ENCODE data around the gene GLRA1.
"Not testable (repeated sequence)": the region's sequence is repeated elsewhere in the genome, so short reads cannot be mapped to it uniquely, and the experiment has no call there.

The GLRA1 gene

DNA sequence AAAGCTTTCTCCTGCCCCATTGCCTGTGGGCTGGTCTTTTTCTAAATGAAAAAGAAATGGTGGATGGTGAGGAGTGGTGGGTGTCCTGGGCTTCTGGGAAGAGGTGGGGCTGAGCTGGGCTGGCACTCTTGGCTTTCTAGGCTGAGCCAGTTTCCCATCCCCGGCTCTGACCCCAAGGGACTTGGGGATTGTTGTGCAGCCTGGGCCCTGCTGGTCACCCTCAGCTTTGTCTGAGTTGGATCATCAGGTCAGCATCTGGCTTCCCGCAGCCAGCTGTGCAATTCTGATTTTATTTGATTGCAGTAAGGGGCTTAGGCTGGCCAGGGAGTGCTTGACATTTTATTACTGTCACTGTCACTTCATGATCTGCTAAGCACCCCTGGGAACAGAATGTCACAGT, 25.3 kb downstream of the GLRA1 start:
- no peaks in the 10 kb centered on the region for H3K36me3 ChIP-seq (ENCODE audit: insufficient read depth, low read length)

GRCh38 chr5:151897896-151898295, 26.8 kb downstream of the GLRA1 start:
- Histone ChIP-seq H3K36me3 (ENCODE audit: insufficient read depth, low read length) (no peaks in the 10 kb centered on the region), H3K27ac (ENCODE audit: low read depth, low read length) (no peak overlapping the region), H3K4me1 (ENCODE audit: insufficient read depth, low read length) (peaks cover 16% of the 10 kb centered on the region), H3K27me3 (ENCODE audit: control insufficient read depth in 1 of 2, insufficient read depth in 2 of 2, low read length in 2 of 2) (no peaks in the 10 kb centered on the region), H3K9ac (ENCODE audit: low read length) (no peak overlapping the region), H3K4me3 (ENCODE audit: low read depth in 1 of 2, low read length in 2 of 2) (no peak overlapping the region), H3K9me3 (ENCODE audit: low read length) (no peaks in the 10 kb centered on the region)

More for the DNA sequence above, 25.3 kb downstream of the GLRA1 start:
- Histone ChIP-seq H3K9ac (ENCODE audit: low read length) (no peak overlapping the region), H3K4me1 (ENCODE audit: insufficient read depth, low read length) (peaks cover 16% of the 10 kb centered on the region), H3K4me3 (ENCODE audit: low read depth in 1 of 2, low read length in 2 of 2) (no peak overlapping the region), H3K27me3 (ENCODE audit: control insufficient read depth in 1 of 2, insufficient read depth in 2 of 2, low read length in 2 of 2) (no peaks in the 10 kb centered on the region), H3K9me3 (ENCODE audit: low read length) (no peaks in the 10 kb centered on the region), H3K27ac (ENCODE audit: low read depth, low read length) (no peak overlapping the region)

DNA sequence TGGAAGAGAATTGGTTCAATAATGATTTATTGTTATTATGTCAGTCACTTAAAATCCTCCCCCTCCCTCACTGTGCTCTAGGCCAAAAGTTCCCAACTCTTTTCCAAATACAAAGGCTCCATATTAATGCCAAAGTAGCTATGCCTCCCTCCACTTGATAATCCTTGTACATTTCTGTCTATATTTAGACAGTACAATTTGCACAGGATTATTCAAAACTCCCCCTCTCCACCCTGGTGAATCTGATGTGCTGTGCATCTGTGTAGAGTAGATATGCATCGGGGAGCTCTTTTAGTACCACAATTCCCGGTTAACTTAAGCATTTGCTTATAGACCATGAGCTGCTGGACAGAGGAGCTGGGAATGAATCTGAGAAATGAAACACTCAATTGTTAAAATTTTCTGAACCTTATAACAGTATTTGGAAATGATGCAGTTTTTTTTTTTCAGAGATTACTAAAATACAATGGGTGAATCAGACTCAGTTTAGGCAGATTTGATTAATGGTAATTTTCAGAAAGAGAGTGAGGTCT, 27.6 kb downstream of the GLRA1 start:
- peaks cover 16% of the 10 kb centered on the region for H3K4me1 ChIP-seq (ENCODE audit: insufficient read depth, low read length)
- no peak overlapping the region for H3K27ac ChIP-seq (ENCODE audit: low read depth, low read length)
- H3K36me3 ChIP-seq (ENCODE audit: insufficient read depth, low read length): no peaks in the 10 kb centered on the region
- no peak overlapping the region for H3K4me3 ChIP-seq (ENCODE audit: low read depth in 1 of 2, low read length in 2 of 2)
- no peaks in the 10 kb centered on the region for H3K27me3 ChIP-seq (ENCODE audit: control insufficient read depth in 1 of 2, insufficient read depth in 2 of 2, low read length in 2 of 2)
- no peaks in the 10 kb centered on the region for H3K9me3 ChIP-seq (ENCODE audit: low read length)
- no peak overlapping the region for H3K9ac ChIP-seq (ENCODE audit: low read length)

GRCh38 chr5:151896031-151896691, 28.5 kb downstream of the GLRA1 start:
- Histone ChIP-seq H3K4me1 (ENCODE audit: insufficient read depth, low read length) (peaks cover 16% of the 10 kb centered on the region), H3K4me3 (ENCODE audit: low read depth in 1 of 2, low read length in 2 of 2) (no peak overlapping the region), H3K9ac (ENCODE audit: low read length) (no peak overlapping the region), H3K27ac (ENCODE audit: low read depth, low read length) (no peak overlapping the region), H3K9me3 (ENCODE audit: low read length) (no peaks in the 10 kb centered on the region), H3K27me3 (ENCODE audit: control insufficient read depth in 1 of 2, insufficient read depth in 2 of 2, low read length in 2 of 2) (no peaks in the 10 kb centered on the region), H3K36me3 (ENCODE audit: insufficient read depth, low read length) (no peaks in the 10 kb centered on the region)

GRCh38 chr5:151895660-151896030, 29.0 kb downstream of the GLRA1 start:
- Histone ChIP-seq H3K36me3 (ENCODE audit: insufficient read depth, low read length) (no peaks in the 10 kb centered on the region), H3K9ac (ENCODE audit: low read length) (no peak overlapping the region), H3K9me3 (ENCODE audit: low read length) (no peaks in the 10 kb centered on the region), H3K4me1 (ENCODE audit: insufficient read depth, low read length) (peaks cover 12% of the 10 kb centered on the region), H3K27ac (ENCODE audit: low read depth, low read length) (no peak overlapping the region), H3K4me3 (ENCODE audit: low read depth in 1 of 2, low read length in 2 of 2) (no peak overlapping the region), H3K27me3 (ENCODE audit: control insufficient read depth in 1 of 2, insufficient read depth in 2 of 2, low read length in 2 of 2) (no peaks in the 10 kb centered on the region)

- not testable (repeated sequence) for H3K27ac ChIP-seq (ENCODE audit: low read depth, low read length); H3K27me3 ChIP-seq (ENCODE audit: control insufficient read depth in 1 of 2, insufficient read depth in 2 of 2, low read length in 2 of 2); H3K4me1 ChIP-seq (ENCODE audit: insufficient read depth, low read length); H3K36me3 ChIP-seq (ENCODE audit: insufficient read depth, low read length); H3K9me3 ChIP-seq (ENCODE audit: low read length); H3K9ac ChIP-seq (ENCODE audit: low read length); H3K4me3 ChIP-seq (ENCODE audit: low read depth in 1 of 2, low read length in 2 of 2)
Measured at GRCh38 chr5:151893485-151893884, 31.2 kb downstream of the GLRA1 start.

DNA sequence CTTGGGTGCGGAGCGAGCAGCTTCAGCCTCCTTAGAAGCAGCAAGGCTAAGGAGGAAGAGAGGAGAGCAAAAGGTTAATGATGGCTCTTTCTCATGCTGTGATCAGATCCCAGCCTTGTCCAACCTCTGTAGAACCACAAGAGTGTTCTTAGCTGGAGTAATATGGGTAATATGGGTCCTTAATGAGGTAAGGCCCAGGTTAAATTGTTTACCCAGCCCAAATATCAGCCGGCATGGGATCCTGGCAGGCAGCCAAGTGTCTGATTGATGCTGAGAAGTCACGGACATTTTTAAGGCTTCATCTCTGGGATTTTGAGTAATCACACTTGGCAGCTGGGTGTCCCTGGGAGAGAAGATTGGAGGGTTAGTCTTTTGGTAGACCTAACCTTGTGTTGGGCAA, 32.3 kb downstream of the GLRA1 start:
- no peak overlapping the region for H3K27ac ChIP-seq (ENCODE audit: low read depth, low read length)
- H3K36me3 ChIP-seq (ENCODE audit: insufficient read depth, low read length): no peaks in the 10 kb centered on the region
- H3K4me3 ChIP-seq (ENCODE audit: low read depth in 1 of 2, low read length in 2 of 2): no peak overlapping the region
- no peaks in the 10 kb centered on the region for H3K27me3 ChIP-seq (ENCODE audit: control insufficient read depth in 1 of 2, insufficient read depth in 2 of 2, low read length in 2 of 2)
- peaks cover 9% of the 10 kb centered on the region for H3K4me1 ChIP-seq (ENCODE audit: insufficient read depth, low read length)
- no peaks in the 10 kb centered on the region for H3K9me3 ChIP-seq (ENCODE audit: low read length)
- H3K9ac ChIP-seq (ENCODE audit: low read length): no peak overlapping the region

- no peaks in the 10 kb centered on the region for H3K36me3 ChIP-seq (ENCODE audit: insufficient read depth, low read length)
- H3K4me3 ChIP-seq (ENCODE audit: low read depth in 1 of 2, low read length in 2 of 2): no peak overlapping the region
- H3K27ac ChIP-seq (ENCODE audit: low read depth, low read length): no peak overlapping the region
- H3K27me3 ChIP-seq (ENCODE audit: control insufficient read depth in 1 of 2, insufficient read depth in 2 of 2, low read length in 2 of 2): no peaks in the 10 kb centered on the region
- H3K4me1 ChIP-seq (ENCODE audit: insufficient read depth, low read length): no peaks in the 10 kb centered on the region
- no peaks in the 10 kb centered on the region for H3K9me3 ChIP-seq (ENCODE audit: low read length)
- H3K9ac ChIP-seq (ENCODE audit: low read length): no peak overlapping the region
Measured at GRCh38 chr5:151890299-151890698, 34.4 kb downstream of the GLRA1 start.

GRCh38 chr5:151889614-151890013, 35.0 kb downstream of the GLRA1 start:
- Histone ChIP-seq H3K36me3 (ENCODE audit: insufficient read depth, low read length) (no peaks in the 10 kb centered on the region), H3K27ac (ENCODE audit: low read depth, low read length) (no peak overlapping the region), H3K4me1 (ENCODE audit: insufficient read depth, low read length) (no peaks in the 10 kb centered on the region), H3K4me3 (ENCODE audit: low read depth in 1 of 2, low read length in 2 of 2) (no peak overlapping the region), H3K27me3 (ENCODE audit: control insufficient read depth in 1 of 2, insufficient read depth in 2 of 2, low read length in 2 of 2) (no peaks in the 10 kb centered on the region), H3K9ac (ENCODE audit: low read length) (no peak overlapping the region), H3K9me3 (ENCODE audit: low read length) (no peaks in the 10 kb centered on the region)

GRCh38 chr5:151886546-151887275, 37.9 kb downstream of the GLRA1 start:
- Histone ChIP-seq H3K4me3 (ENCODE audit: low read depth in 1 of 2, low read length in 2 of 2) (no peak overlapping the region), H3K9me3 (ENCODE audit: low read length) (no peaks in the 10 kb centered on the region), H3K27ac (ENCODE audit: low read depth, low read length) (no peak overlapping the region), H3K36me3 (ENCODE audit: insufficient read depth, low read length) (no peaks in the 10 kb centered on the region), H3K27me3 (ENCODE audit: control insufficient read depth in 1 of 2, insufficient read depth in 2 of 2, low read length in 2 of 2) (no peaks in the 10 kb centered on the region), H3K4me1 (ENCODE audit: insufficient read depth, low read length) (no peaks in the 10 kb centered on the region), H3K9ac (ENCODE audit: low read length) (no peak overlapping the region)

DNA sequence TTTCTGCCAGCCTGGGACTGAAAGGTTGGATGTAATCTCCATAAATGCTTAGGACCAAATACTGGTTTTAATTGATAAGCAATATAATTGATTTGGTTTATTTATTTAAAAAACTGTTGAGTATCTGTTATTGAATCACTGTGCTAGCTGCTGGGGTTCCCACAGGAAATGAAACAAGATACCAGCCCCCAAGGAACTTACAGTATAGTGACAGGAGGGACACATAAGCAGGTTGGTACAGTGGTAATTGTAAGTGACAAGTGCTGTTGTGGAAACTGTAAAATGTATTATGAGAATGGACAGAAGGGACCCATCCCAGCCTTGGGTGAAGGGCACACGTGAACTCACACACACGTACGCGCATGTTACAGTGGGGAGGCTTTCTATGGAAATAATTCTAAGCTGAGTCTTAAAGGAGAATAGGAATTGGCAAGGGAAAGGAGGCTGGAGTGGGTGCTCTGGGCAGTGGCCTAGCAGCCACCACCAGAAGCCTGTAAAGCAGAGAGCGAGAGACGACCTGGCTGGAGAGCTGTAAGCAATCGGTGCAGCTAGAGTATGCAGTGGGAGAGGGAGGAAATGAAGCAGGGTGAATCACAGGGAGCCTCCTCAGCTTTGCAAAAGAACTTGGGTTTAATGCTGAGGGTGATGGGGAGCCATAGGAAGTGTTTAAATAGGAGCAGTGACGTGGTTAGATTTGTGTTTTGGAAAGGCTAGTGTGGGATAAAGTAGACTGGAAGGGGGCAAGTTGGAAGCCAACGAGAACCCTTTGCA, 39.3 kb downstream of the GLRA1 start:
- Histone ChIP-seq H3K9me3 (ENCODE audit: low read length) (no peaks in the 10 kb centered on the region), H3K27me3 (ENCODE audit: control insufficient read depth in 1 of 2, insufficient read depth in 2 of 2, low read length in 2 of 2) (no peaks in the 10 kb centered on the region), H3K27ac (ENCODE audit: low read depth, low read length) (no peak overlapping the region), H3K4me3 (ENCODE audit: low read depth in 1 of 2, low read length in 2 of 2) (no peak overlapping the region), H3K4me1 (ENCODE audit: insufficient read depth, low read length) (no peaks in the 10 kb centered on the region), H3K9ac (ENCODE audit: low read length) (no peak overlapping the region), H3K36me3 (ENCODE audit: insufficient read depth, low read length) (no peaks in the 10 kb centered on the region)
